DMS53 treated with DMSO at 0.1 percent for 48 hours (cell line): ENCODE measurements around the gene SUV39H1.
"Not testable (repeated sequence)": the region's sequence is repeated elsewhere in the genome, so short reads cannot be mapped to it uniquely, and the experiment has no call there.

Experiments
- DNase-seq: peaks from one replicate; lab custom pipeline; 2025; ENCODE audit not compliant: unreplicated experiment; lab: John Stamatoyannopoulos, UW

SUV39H1 gene, protein sequence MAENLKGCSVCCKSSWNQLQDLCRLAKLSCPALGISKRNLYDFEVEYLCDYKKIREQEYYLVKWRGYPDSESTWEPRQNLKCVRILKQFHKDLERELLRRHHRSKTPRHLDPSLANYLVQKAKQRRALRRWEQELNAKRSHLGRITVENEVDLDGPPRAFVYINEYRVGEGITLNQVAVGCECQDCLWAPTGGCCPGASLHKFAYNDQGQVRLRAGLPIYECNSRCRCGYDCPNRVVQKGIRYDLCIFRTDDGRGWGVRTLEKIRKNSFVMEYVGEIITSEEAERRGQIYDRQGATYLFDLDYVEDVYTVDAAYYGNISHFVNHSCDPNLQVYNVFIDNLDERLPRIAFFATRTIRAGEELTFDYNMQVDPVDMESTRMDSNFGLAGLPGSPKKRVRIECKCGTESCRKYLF

DNA sequence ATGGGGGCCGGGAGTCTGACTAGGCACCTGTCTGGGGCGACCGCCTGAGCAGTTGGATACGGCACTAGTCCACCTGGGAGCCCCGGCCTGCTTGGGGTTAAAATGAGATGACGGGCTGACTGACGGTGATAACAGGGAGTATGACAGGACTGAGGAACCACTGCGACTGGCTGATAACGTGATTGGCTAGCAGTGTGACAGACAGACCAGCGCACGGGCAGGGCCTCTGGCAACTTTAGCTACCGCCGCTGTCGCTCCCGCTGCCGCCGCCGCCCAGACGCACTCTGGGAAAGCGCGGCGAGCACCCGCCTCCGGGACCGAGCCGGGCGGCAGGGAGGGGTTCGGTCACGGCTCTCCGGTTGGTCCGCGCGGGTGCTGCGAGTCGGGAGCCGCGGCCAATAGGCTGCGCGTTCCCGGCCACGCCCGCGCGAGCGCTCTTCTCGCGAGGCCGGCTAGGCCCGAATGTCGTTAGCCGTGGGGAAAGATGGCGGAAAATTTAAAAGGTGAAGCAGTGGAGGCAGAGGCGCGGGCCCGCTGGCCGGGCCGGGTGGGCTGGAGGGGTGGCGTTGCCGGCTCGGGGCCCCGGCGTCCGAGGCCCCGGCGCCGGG lies at the start of gene SUV39H1:
SUV39H1 (plus strand) TSS at position 434 of the 608 bp plus-strand sequence; CDS start at position 485, 51 bp downstream.
- DNase-seq: peak; percentile 71

DNA sequence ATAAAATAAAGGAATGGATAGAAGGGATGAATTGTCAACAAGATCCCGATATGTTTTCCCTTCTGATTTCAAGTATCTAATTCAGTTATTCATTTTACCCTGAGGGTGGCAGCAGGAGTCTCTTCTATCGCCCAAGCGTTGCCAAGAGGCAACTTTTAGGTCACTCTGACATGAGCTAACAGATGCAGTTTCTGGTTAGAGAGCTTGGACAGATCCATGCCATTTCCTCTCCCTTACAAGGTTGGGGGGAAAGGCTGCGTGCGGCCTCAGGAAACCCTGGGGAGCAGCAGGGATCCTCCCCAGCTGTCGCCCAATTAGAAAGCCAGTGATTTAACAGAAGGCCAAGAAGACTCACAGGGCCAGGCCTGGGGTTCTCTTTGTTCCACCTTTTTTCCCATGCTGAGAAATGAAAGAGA lies 48.2 kb upstream of the SUV39H1 start:
- peak; percentile 17 for DNase-seq

DNA sequence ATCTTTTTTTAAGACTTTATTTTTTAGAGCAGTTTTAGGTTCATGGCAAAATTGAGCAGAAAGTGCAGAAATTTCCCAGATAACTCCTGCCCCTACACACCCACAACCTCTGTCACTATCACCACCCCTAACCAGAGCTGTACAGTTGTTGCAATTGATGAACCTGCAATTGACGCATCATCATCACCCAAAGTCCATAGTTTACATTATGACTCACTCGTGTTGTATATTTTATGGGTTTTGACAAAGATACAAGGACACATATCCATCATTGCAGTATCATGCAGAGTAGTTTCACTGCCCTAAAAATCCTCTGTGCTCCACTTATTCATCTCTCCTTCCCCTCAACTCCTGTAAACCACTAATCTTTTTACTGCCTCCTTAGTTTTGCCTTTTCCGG lies 47.4 kb upstream of the SUV39H1 start:
- no peak for DNase-seq

DNA sequence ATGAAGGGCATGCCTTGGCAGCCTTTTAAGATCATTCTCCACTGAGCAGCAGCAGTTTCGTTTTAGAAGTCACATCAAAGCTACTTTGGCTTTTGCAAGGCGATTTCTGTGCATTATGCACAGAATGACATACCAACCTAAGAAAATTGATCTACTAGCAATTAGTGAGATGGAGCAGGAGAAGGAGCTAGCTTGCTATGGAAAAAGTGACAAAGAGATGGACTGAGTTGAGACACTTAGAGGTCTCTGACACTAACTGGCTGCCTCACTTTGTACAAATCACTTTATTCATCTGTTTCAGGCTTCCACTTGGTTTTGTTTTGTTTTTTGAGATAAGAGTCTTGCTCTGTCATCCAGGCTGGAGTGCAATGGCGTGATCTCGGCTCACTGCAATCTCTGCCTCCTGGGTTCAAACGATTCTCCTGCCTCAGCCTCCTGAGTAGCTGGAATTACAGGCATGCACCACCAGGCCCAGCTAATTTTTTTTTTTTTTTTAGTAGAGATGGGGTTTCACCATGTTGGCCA lies 44.4 kb upstream of the SUV39H1 start:
- not testable (repeated sequence) for DNase-seq

DNA sequence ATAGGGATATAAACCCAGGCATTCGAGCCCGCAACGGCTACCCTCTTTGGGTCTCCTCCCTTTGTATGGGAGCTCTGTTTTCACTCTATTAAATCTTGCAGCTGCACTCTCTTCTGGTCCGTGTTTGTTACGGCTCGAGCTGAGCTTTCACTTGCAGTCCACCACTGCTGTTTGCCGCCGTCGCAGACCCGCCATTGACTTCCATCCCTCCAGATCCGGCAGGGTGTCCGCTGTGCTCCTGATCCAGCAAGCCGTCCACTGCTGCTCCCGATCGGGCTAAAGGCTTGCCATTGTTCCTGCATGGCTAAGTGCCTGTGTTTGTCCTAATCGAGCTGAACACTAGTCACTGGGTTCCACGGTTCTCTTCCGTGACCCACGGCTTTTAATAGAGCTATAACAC lies 41.8 kb upstream of the SUV39H1 start:
- DNase-seq: not testable (repeated sequence)

DNA sequence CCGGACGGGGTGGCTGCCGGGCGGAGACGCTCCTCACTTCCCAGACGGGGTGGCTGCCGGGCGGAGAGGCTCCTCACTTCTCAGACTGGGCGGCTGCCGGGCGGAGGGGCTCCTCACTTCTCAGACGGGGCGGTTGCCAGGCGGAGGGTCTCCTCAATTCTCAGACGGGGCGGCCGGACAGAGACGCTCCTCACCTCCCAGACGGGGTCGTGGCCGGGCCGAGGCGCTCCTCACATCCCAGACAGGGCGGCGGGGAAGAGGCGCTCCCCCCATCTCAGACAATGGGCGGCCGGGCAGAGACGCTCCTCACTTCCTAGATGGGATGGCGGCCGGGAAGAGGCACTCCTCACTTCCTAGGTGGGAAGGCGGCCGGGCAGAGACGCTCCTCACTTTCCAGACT lies 36.8 kb upstream of the SUV39H1 start:
- not testable (repeated sequence) for DNase-seq

DNA sequence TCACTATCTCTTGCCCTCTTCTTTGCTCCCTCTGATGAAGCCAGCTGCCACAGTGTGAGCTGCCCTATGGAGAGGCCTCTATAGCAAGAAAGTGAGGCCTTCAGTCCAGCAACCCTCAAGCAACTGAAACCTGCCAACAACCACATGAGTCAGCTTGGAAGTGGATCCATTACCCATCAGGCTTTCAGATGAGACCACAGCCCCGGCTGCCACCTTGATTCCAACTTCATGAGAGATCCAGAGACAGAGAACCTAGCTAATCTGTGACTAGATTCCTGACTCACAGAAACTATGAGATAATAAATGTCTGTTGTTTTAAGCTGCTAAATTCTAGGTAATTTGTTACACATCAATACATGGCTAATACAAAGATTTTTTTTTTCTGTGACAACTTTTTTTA lies 33.3 kb upstream of the SUV39H1 start:
- no peak for DNase-seq

DNA sequence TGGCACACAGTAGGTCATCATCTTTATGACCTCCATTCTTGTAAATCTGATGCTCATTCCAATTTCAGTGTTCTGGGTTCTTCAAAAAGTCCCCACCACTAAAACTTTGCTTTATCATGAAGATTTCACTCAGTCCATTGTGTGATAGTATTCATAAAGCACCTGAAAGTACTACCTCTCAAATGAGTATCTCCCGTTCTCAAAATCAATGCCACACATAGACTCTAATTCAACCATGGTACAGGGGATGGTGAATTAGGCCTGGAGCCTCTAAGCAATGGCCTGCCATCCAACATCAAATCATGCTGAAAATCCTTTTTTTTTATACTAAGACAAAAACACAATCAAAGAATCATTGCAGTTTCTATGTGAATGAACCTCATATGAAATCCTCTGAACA lies 32.4 kb upstream of the SUV39H1 start:
- no peak for DNase-seq

DNA sequence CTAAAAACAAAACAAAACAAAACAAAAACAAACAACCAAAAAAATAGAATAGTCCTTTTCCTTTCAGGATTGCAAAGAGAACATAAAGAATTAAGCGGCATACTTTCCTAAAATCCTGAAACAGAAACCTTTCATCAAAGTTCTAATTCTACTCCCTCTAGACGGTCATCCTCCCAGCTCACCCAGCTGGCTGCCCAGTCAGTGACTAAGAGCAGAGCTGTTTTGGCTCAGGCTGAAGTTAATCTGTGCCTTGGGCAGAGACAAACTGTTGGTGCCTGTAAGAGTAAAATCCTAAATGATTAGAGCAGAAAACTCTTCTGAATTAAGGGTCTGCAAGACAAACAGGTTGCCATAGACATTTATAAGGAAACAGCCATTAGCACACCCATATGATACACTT lies 30.5 kb upstream of the SUV39H1 start:
- no peak for DNase-seq

DNA sequence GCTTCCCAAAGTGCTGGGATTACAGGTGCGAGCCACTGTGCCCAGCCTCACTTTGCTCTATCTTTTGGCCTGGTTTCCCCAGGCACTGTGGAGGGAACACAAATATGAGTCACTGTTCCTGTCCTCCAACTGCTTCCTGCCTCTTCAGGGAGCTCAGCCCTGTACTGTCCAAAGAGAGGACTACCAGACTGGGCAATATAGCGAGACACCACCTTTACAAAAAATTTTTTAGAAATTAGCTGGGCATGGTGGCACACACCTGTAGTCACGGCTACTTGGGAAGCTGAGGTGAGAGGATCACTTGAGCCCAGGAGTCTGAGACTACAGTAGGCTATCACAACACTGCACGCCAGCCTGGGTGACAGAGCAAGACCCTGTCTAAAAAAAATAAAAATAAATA lies 29.9 kb upstream of the SUV39H1 start:
- DNase-seq: no peak

DNA sequence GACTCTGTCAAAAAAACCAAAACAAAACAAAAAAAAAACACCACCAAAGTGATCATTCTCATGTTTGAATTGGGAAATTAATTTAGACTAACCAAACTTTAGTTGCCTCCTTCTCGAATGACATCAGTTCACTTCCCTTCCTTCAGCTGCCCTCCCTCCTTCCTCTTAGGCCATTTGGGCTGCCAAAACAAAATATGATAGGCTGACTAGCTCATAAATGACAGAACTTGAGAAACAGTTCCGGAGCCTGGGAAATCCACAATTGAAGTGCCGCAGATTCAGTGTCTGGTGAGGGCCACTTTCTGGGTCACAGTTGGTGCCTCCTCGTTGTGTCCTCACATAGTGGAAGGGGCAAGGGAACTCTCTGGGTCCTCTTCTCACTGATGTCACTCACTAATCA lies 29.0 kb upstream of the SUV39H1 start:
- no peak for DNase-seq

DNA sequence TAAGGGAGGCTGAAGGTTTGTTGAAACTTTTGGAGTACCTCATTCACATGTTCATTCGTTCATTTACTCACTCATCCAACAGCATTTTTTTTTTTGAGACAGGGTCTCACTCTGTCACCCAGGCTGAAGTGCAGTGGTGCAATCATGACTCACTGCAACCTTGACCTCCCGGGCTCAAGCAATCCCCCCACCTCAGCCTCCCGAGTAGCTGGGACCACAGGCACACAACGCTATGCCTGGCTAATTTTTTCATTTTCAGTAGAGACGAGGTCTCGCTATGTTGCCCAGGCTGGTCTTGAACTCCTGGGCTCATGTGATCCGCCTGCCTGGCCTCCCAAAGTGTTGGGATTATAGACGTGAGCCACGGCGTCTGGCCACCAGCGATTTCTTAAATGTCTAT lies 28.3 kb upstream of the SUV39H1 start:
- not testable (repeated sequence) for DNase-seq

DNA sequence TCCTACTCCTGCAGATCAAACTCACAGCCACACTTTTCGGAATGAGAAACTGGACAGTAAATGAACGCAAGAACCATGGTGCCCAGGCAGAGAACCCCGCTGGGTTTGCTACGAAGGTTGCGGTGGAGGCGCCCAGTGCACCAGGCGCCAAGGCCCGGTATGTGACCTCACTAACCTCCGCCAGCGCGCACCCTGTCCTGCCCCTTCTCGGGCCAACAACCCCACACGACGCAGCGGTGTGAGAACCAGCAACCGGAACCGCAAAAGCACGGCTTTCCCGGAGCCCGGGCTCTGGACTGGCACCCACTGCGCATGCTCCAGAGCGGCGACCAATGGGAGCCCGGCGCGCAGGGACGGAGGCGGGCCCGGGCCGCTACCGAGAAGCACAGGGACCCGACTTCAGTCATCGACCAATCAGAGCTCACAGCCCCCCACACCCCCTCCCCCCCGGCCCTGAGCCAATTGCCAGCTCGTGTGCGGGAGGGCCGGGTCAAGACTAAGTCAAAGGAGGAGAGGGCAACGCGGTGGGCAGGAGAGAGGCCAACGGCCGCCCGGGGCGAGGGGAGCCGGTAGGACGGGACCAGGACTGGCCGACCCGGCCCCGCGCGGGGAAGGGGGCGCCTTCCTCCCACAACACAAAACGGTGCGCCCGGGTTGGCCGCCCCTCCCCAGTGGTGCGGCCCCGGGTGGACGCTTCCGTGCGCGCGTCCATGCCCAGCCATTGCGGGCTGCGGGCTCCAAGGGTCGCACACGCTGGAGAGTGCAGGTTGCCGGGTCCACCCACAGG lies 20.2 kb upstream of the SUV39H1 start:
- DNase-seq: peak; percentile 85

DNA sequence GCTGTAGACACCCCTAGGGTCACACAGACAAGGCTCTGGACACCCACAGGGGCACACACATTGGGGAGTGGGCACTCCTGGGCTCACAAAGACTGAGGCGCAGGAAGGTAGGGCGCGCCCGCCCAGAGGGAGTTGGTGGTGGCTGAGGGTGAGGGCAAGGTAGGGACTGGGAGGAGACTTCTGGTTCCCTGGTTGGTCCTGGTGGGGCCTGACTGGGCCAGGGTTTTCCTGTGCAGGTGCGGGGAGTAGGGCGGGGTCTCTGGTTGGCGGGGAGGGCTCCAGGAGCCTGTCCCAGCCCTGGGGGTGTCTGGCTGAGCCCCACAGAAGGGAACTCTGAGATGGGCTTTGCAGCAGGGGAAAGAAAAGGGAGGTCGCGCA lies 19.7 kb upstream of the SUV39H1 start:
- no peak for DNase-seq

DNA sequence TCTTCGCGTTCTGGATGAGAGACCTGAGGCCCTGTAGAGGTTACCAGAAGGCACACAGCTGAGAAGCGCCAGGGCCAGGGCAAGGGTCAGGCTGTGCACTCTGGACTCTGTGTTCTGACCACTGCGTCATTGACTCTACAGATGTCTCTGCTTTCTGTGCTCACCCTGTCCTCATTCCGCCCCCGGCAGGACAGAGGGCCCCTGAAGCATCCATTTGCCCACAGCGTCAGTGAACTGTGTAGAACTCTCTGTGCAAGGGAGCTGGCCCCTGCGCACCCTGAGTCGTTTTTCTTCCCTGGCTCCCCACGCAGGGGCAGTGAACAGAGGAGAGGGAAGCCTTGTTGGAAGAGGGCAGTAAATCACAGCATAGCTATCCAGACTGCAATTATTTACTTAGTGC lies 19.0 kb upstream of the SUV39H1 start:
- no peak for DNase-seq

DNA sequence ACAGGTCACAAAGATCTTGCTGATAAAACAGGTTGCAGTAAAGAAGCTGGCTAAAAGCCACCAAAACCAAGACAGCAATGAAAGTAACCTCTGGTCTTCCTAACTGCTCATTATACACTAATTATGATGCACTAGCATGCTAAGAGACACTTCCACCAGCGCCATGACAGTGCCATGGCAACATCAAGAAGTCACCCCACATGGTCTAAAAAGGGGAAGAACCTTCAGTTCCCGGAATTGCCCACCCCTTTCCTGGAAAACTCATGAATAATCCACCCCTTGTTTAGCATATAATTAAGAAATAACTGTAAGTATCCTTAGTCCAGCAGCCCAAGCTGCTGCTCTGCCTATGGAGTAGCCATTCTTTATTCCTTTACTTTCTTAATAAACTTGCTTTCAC lies 16.1 kb upstream of the SUV39H1 start:
- DNase-seq: not testable (repeated sequence)

DNA sequence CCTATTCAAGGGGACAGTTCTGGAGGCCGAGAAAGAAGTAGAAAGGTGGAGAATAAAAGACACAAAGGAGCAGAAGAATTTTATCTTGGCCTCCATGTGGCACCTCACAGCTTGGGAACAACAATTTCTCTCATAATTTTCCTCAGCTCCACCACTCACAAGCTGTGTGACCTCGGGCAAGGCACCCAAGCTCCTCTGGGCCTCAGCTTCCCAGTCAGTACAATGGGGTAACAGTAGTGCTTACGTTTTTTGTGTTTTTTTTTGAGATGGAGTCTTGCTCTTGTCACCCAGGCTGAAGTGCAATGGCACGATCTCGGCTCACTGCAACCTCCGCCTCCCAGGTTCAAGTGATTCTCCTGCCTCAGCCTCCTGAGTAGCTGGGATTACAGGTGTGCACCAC lies 15.6 kb upstream of the SUV39H1 start:
- not testable (repeated sequence) for DNase-seq

DNA sequence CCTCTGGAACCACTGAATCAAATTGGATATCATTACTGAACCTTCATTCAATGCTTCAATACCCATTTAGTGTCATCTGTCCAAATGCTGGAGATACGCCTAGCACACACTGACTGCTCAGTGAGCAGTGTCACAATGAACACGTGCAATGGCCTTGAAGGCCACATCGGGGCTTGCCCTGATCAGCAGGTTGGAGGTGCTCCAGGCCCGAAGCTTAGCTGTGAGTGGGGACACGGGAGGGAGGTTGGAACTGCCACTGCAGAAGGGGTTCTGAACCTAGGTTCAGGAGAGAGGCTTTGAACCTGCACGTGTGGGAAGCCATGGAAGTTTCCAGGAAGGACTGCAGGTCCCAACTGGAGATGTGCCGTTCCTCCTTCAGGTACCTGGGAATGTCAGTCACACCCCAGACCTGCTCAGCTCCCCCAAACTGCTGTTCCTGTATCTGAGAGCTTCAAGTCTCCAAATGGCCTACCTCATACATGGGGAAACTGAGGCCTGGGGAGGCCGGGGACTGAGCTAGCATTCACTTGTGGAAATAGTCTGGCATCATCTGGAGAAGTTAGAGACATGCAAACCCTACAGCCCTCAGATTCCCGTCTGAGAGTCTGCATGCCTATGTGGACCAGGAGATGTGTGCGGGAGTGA lies 14.9 kb upstream of the SUV39H1 start:
- no peak for DNase-seq

DNA sequence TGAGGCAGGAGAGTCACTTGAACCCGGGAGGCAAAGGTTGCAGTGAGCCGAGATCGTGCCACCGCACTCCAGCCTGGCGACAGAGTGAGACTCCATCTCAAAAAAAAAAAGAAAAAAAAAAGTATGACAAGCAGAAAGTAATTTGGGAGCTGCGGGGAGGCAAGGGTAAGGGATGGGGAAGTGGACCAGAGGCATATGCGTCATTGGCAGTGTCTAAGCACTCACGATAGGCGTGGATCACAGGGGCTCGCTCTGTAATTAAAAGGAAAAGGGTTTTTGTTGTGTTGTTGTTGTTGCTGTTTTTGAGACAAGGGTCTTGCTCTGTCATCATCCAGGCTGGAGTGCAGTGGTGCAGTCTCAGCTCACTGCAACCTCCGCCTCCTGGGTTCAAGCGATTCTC lies 13.7 kb upstream of the SUV39H1 start:
- not testable (repeated sequence) for DNase-seq

DNA sequence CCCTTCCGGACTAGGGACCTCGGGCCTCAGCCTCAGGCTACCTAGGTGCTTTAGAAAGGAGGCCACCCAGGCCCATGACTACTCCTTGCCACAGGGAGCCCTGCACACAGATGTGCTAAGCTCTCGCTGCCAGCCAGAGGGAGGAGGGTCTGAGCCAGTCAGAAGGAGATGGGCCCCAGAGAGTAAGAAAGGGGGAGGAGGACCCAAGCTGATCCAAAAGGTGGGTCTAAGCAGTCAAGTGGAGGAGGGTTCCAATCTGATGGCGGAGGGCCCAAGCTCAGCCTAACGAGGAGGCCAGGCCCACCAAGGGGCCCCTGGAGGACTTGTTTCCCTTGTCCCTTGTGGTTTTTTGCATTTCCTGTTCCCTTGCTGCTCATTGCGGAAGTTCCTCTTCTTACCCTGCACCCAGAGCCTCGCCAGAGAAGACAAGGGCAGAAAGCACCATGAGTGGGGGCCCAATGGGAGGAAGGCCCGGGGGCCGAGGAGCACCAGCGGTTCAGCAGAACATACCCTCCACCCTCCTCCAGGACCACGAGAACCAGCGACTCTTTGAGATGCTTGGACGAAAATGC lies 13.0 kb upstream of the SUV39H1 start, which contains the start of gene WAS:
WAS (plus strand) TSS at position 389 of the 572 bp plus-strand sequence; CDS start at position 444, 55 bp downstream.
- no peak for DNase-seq

DNA sequence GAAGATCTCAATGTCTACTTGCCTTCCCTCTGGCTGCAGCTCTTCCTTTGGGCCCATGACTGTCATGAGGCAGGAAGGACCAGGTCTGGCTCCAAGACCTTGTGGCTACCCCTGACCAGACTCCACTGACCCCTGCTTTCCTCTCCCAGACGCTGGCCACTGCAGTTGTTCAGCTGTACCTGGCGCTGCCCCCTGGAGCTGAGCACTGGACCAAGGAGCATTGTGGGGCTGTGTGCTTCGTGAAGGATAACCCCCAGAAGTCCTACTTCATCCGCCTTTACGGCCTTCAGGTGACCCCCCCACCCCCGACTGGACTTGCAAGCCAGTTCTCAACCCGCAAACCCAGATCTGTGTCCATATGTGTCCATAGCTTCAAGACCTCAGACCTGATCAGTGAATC lies 12.4 kb upstream of the SUV39H1 start:
- no peak for DNase-seq
